Measurements from ENCODE around the gene TARM1. TPM values are rescaled to one million over a fixed set of nuclear protein-coding genes. Genes with fewer than 3 reads are reported as not detected.

TARM1 gene
- total and polyA plus RNA-seq, 2 of the 8 experiments (the other 6 are each of a cell fraction or from before 2014, with no cell fraction given), result not detected

DNA sequence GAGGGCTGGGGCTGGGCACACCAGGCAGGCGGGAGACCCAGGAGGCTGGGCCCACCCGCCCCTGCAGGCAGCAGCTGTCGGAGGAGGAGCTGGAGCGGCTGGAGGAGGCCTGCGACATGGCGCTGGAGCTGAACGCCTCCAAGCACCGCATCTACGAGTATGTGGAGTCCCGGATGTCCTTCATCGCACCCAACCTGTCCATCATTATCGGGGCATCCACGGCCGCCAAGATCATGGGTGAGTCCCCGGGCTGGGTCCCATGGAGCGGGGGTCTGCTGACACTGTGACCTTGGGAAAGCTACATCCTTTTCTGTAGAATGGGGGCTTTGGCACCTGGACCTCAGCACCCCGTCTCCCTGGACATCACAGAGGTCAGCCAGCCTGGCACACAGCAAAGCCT is 42.5 kb upstream of the TARM1 start:
- no peak overlapping the region for H3K4me2 ChIP-seq (ENCODE audit: insufficient read depth in 1 of 2, low read depth in 2 of 2, low read length in 2 of 2)
- 97% methylated on average over 8 of the region's 17 CpGs; no CpG with 5 or more reads in 1 of the 2 experiments for WGBS, 2 experiments (ENCODE audit: extremely low coverage in 1 of 2, insufficient coverage in 1 of 2, insufficient read length in 1 of 2, insufficient replicate concordance in 2 of 2, low coverage in 1 of 2, low lambda C conversion rate in 2 of 2, missing lambda C conversion rate in 1 of 2)
- H4K5ac ChIP-seq (ENCODE audit: insufficient read length, low read depth, low read length), result no peak overlapping the region
- H4K20me1 ChIP-seq (replicated peaks in 1 of 2; ENCODE audit: control insufficient read depth in 1 of 2, insufficient read depth in 2 of 2, low read length in 2 of 2), result peaks cover 0 to 7% of the 10 kb centered on the region in 2 experiments
- H3K36me3 ChIP-seq (ENCODE audit: control insufficient read depth in 2 of 4, insufficient read depth in 4 of 4, low read length in 3 of 4), result peaks cover 18 to 68% (median 48%) of the 10 kb centered on the region in 4 experiments
- H2BK5ac ChIP-seq (ENCODE audit: low read depth, low read length), result no peak overlapping the region
- no peaks in the 10 kb centered on the region for H3K79me2 ChIP-seq (ENCODE audit: control insufficient read depth in 1 of 2, insufficient read depth in 2 of 2, low read length in 2 of 2)
- FAIRE-seq, result no peak
- no peaks in the 10 kb centered on the region for H3K9me3 ChIP-seq (ENCODE audit: insufficient read depth in 2 of 2, low read depth in 1 of 2, low read length in 1 of 2)
- no peak overlapping the region for H2BK120ac ChIP-seq (replicated peaks; ENCODE audit: low read depth, low read length)
- H2AFZ ChIP-seq (ENCODE audit: low read length), result no peak overlapping the region
- no peak overlapping the region for H4K91ac ChIP-seq (replicated peaks; ENCODE audit: insufficient read length, low read length)
- ChIA-PET POLR2A (ENCODE audit: partially characterized antibody) (interaction anchor here (0.6 to 5.0 kb wide), 12 partner anchors 9 to 188 kb away, joined by 3 to 40 read pairs (median 4); partner anchors contain the start of genes CNOT3, LENG1, PRPF31 and TFPT), CTCF (ENCODE audit: partially characterized antibody) (no interaction called here)
- H3K4me1 ChIP-seq (replicated peaks in 1 of 4; ENCODE audit: control insufficient read depth in 3 of 4, insufficient read depth in 4 of 4, low read length in 3 of 4), result no peaks in the 10 kb centered on the region
- no peak overlapping the region for H2BK15ac ChIP-seq (ENCODE audit: low read length)
- no peak overlapping the region for H3K23ac ChIP-seq (ENCODE audit: insufficient read length)
- H3K4ac ChIP-seq (replicated peaks; ENCODE audit: insufficient read length, low read depth, low read length), result no peak overlapping the region
- H2BK12ac ChIP-seq (ENCODE audit: low read depth, low read length), result no peak overlapping the region
- H2BK20ac ChIP-seq (ENCODE audit: low read length), result no peak overlapping the region
- H3K79me1 ChIP-seq (ENCODE audit: low read depth, low read length), result peaks cover 3% of the 10 kb centered on the region; the same call in 1 of the 2 replicates
- no peak for DNase-seq (ENCODE audit: low read depth in 1 of 2, low spot score in 2 of 2)
- no peaks in the 10 kb centered on the region for H3K27me3 ChIP-seq (replicated peaks in 1 of 4; ENCODE audit: control insufficient read depth in 3 of 4, extremely low read depth in 1 of 4, insufficient read depth in 3 of 4, low read length in 3 of 4)
- H3K27ac ChIP-seq (ENCODE audit: low read depth, low read length), result no peak overlapping the region
- no peak overlapping the region for H3K4me3 ChIP-seq (ENCODE audit: extremely low read depth in 1 of 4, insufficient read depth in 2 of 4, low read depth in 3 of 4, low read length in 4 of 4)
- H3K14ac ChIP-seq (ENCODE audit: insufficient read length), result no peak overlapping the region
- no peak overlapping the region for H2AK5ac ChIP-seq (ENCODE audit: low read depth, low read length)
- H3K56ac ChIP-seq (replicated peaks; ENCODE audit: insufficient read length, low read depth, low read length), result no peak overlapping the region
- H3K18ac ChIP-seq (ENCODE audit: extremely low read depth, low read length), result no peak overlapping the region
- no peak overlapping the region for H3K9ac ChIP-seq (replicated peaks in 1 of 4; ENCODE audit: extremely low read depth in 1 of 4, low read depth in 3 of 4, low read length in 3 of 4)
- H3K23me2 ChIP-seq (ENCODE audit: low read depth, low read length), result no peaks in the 10 kb centered on the region
- H4K8ac ChIP-seq (ENCODE audit: extremely low read depth, insufficient read depth, low read length), result no peak overlapping the region; the same call in 1 of the 2 replicates
- TF ChIP-seq, protein P1, sequence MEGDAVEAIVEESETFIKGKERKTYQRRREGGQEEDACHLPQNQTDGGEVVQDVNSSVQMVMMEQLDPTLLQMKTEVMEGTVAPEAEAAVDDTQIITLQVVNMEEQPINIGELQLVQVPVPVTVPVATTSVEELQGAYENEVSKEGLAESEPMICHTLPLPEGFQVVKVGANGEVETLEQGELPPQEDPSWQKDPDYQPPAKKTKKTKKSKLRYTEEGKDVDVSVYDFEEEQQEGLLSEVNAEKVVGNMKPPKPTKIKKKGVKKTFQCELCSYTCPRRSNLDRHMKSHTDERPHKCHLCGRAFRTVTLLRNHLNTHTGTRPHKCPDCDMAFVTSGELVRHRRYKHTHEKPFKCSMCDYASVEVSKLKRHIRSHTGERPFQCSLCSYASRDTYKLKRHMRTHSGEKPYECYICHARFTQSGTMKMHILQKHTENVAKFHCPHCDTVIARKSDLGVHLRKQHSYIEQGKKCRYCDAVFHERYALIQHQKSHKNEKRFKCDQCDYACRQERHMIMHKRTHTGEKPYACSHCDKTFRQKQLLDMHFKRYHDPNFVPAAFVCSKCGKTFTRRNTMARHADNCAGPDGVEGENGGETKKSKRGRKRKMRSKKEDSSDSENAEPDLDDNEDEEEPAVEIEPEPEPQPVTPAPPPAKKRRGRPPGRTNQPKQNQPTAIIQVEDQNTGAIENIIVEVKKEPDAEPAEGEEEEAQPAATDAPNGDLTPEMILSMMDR (IDR thresholded peaks at IDR 0.05; ENCODE audit: control extremely low read depth in 1 of 3, insufficient read depth in 1 of 3, low read depth in 1 of 3, low read length in 3 of 3), result no peak
- TF ChIP-seq RNF2 (IDR thresholded peaks at IDR 0.05; ENCODE audit: borderline replicate concordance, low read depth, low read length, missing control alignments, poor library complexity, severe bottlenecking), result no peak
- TF ChIP-seq ZNF274 (IDR thresholded peaks at IDR 0.05; ENCODE audit: borderline replicate concordance, extremely low read depth, low read length), result no peak
